Measurements from ENCODE around the gene UBE2G1. TPM values are rescaled to one million over a fixed set of nuclear protein-coding genes. Genes with fewer than 3 reads are reported as not detected.

Gene UBE2G1
- total RNA-seq, 1 experiment from 2014 or later = 65.1 TPM

DNA sequence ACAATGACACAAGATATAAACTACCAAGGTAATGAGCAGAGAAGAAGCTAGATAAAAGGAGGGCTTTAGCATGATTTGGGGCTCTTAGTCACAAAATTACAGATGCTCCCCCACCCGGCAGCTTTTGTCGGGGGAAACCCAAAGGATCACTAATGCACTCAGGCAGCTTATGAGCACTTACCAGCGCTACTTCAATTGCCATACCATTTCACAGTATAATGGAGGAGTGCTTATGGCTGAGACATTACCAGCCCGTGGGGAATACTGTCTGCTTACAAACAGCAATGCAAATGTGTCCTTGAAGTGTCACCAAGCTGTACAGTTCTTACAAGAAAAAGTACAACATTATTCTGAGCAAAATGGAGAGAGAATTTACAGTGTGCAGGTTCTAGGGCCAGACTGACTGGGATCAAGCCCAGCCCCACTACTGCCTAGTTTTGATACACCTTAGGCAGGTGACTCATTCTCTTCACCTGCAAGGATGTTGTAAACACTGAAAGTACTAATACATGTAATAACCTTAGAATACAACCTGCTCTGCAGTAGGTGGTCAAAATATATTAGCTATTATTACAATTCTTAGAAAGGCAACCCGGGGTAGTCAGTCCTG lies 119.0 kb downstream of the UBE2G1 start:
- TSS peak; percentile 31 for BruUV-seq (replicated peaks)
- ChIA-PET CTCF (interaction anchor here (0.5 to 4.6 kb wide), 15 partner anchors 8 to 299 kb away, joined by 3 to 25 read pairs (median 7); no protein-coding TSS in a partner anchor), POLR2A (interaction anchor here (0.6 to 8.8 kb wide), 10 partner anchors 9 to 151 kb away, joined by 3 to 82 read pairs (median 6); partner anchors contain the start of genes ANKFY1, CYB5D2 and ZZEF1)
- Mint-ChIP-seq H3K4me3 (ENCODE audit: unreplicated experiment) (peak overlapping the region; percentile 12), H3K27ac (ENCODE audit: low read depth, unreplicated experiment) (peak overlapping the region; percentile 30), H3K4me1 (ENCODE audit: insufficient read depth, unreplicated experiment) (peaks cover 37% of the 10 kb centered on the region), H3K27me3 (ENCODE audit: insufficient read depth, unreplicated experiment) (no peaks in the 10 kb centered on the region), H3K9me3 (ENCODE audit: unreplicated experiment) (no peaks in the 10 kb centered on the region), H3K36me3 (ENCODE audit: insufficient read depth, unreplicated experiment) (peaks cover 15% of the 10 kb centered on the region)
- intact Hi-C loops (cut with micrococcal nuclease) = no loop called here
- peak; percentile 63 for DNase-seq (ENCODE audit: unreplicated experiment)
- TF ChIP-seq CTCF (IDR thresholded peaks at IDR 0.05; ENCODE audit: unreplicated experiment) = no peak

- Mint-ChIP-seq H3K4me3 (ENCODE audit: unreplicated experiment) (no peak overlapping the region), H3K27me3 (ENCODE audit: insufficient read depth, unreplicated experiment) (no peaks in the 10 kb centered on the region), H3K9me3 (ENCODE audit: unreplicated experiment) (no peaks in the 10 kb centered on the region), H3K4me1 (ENCODE audit: insufficient read depth, unreplicated experiment) (peaks cover 37% of the 10 kb centered on the region), H3K36me3 (ENCODE audit: insufficient read depth, unreplicated experiment) (peaks cover 23% of the 10 kb centered on the region), H3K27ac (ENCODE audit: low read depth, unreplicated experiment) (no peak overlapping the region)
- intact Hi-C loops (cut with micrococcal nuclease) = no loop called here
- BruUV-seq (replicated peaks) = no TSS peak
- no peak for DNase-seq (ENCODE audit: unreplicated experiment)
- TF ChIP-seq CTCF (IDR thresholded peaks at IDR 0.05; ENCODE audit: unreplicated experiment) = no peak
- ChIA-PET CTCF (interaction anchor here (1.4 to 3.6 kb wide), 6 partner anchors 7 to 31 kb away, joined by 7 to 24 read pairs (median 10); no protein-coding TSS in a partner anchor), POLR2A (interaction anchor here (1.8 to 8.8 kb wide), 3 partner anchors 15 to 103 kb away, joined by 6 to 82 read pairs (median 52); partner anchors contain the start of genes ANKFY1, CYB5D2 and ZZEF1)
Observed at GRCh38 chr17:4246674-4247073, 119.8 kb downstream of the UBE2G1 start.

DNA sequence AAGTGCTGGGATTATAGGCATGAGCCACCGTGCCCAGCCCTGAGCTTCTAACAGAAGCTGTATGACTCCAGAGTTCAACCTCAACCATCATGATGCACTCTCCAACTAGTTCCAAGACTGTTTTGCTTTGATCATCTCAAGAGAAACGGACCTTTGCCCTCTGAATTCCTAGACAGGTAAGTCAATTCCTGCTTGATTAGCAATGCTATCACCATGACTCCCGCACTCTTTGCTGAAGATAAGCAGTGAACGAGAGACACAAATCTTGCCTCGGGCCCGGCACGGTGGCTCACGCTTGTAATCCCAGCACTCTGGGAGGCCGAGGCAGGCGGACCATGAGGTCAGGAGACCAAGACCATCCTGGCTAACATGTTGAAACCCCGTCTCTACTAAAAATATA lies 124.9 kb downstream of the UBE2G1 start:
- TF ChIP-seq CTCF (IDR thresholded peaks at IDR 0.05; ENCODE audit: unreplicated experiment) = no peak
- intact Hi-C loops (cut with micrococcal nuclease) = no loop called here
- peaks cover 53% of the 10 kb centered on the region for H3K36me3 Mint-ChIP-seq (ENCODE audit: insufficient read depth, unreplicated experiment)
- no TSS peak for BruUV-seq (replicated peaks)
- DNase-seq (ENCODE audit: unreplicated experiment) = no peak
- ChIA-PET CTCF (interaction anchor here (1.3 to 4.0 kb wide), 2 partner anchors 7 to 11 kb away, joined by 4 to 22 read pairs; no protein-coding TSS in a partner anchor), POLR2A (interaction anchor here (3.2 kb wide), 1 partner anchor 12 kb away, joined by 9 read pairs; no protein-coding TSS in a partner anchor)
- H3K9me3 Mint-ChIP-seq (ENCODE audit: unreplicated experiment) = no peaks in the 10 kb centered on the region
- no peaks in the 10 kb centered on the region for H3K27me3 Mint-ChIP-seq (ENCODE audit: insufficient read depth, unreplicated experiment)
- H3K4me1 Mint-ChIP-seq (ENCODE audit: insufficient read depth, unreplicated experiment) = peaks cover 4% of the 10 kb centered on the region
- no peak overlapping the region for H3K4me3 Mint-ChIP-seq (ENCODE audit: unreplicated experiment)
- no peak overlapping the region for H3K27ac Mint-ChIP-seq (ENCODE audit: low read depth, unreplicated experiment)

- Mint-ChIP-seq H3K4me1 (ENCODE audit: insufficient read depth, unreplicated experiment) (peaks cover 18% of the 10 kb centered on the region), H3K27me3 (ENCODE audit: insufficient read depth, unreplicated experiment) (no peaks in the 10 kb centered on the region), H3K4me3 (ENCODE audit: unreplicated experiment) (no peak overlapping the region), H3K9me3 (ENCODE audit: unreplicated experiment) (no peaks in the 10 kb centered on the region), H3K27ac (ENCODE audit: low read depth, unreplicated experiment) (no peak overlapping the region), H3K36me3 (ENCODE audit: insufficient read depth, unreplicated experiment) (peaks cover 66% of the 10 kb centered on the region)
- no peak for TF ChIP-seq CTCF (IDR thresholded peaks at IDR 0.05; ENCODE audit: unreplicated experiment)
- ChIA-PET CTCF (interaction anchor here (0.9 to 1.3 kb wide), 4 partner anchors 11 to 328 kb away, joined by 3 to 7 read pairs (median 6); no protein-coding TSS in a partner anchor), POLR2A (interaction anchor here (0.7 to 1.0 kb wide), 3 partner anchors 11 to 94 kb away, joined by 3 read pairs; partner anchors contain the start of genes CYB5D2 and ZZEF1)
- DNase-seq (ENCODE audit: unreplicated experiment) = no peak
- intact Hi-C loops (cut with micrococcal nuclease) = no loop called here
- BruUV-seq (replicated peaks) = no TSS peak
Observed at GRCh38 chr17:4236456-4236855, 130.0 kb downstream of the UBE2G1 start.
